LNCaP clone FGC (cell line): ENCODE measurements around the gene FBN3.
"Not testable (repeated sequence)": the region's sequence is repeated elsewhere in the genome, so short reads cannot be mapped to it uniquely, and the experiment has no call there.

Experiments
- DNase-seq: peaks from one replicate; pipeline ENCODE4 v3.0.0-alpha.2; 2011; ENCODE audit warnings: low read depth
- H3K4me3 ChIP-seq: 2 replicates; pipeline ENCODE4 v1.5.1; 2011; ENCODE audit warnings: mild to moderate bottlenecking, low read depth, low read length, control low read depth
- CTCF ChIP-seq: IDR thresholded peaks from 2 replicates; pipeline ENCODE4 v1.5.1; 2012; ENCODE audit warnings: mild to moderate bottlenecking; ENCODE audit not compliant: control insufficient read depth, insufficient read depth; ENCODE audit errors: extremely low read depth

The FBN3 gene

GRCh38 chr19:8030960-8031359 lies 118.4 kb downstream of the FBN3 start:
- TF ChIP-seq CTCF = no peak
- no peak for DNase-seq
- no peak overlapping the region for H3K4me3 ChIP-seq

- no peak for TF ChIP-seq CTCF
- no peak for DNase-seq
- no peak overlapping the region for H3K4me3 ChIP-seq
These were observed 120.4 kb downstream of the FBN3 start for GRCh38 chr19:8028951-8029491.

GRCh38 chr19:8025316-8025715 lies 124.1 kb downstream of the FBN3 start:
- no peak overlapping the region for H3K4me3 ChIP-seq
- DNase-seq = no peak
- TF ChIP-seq CTCF = no peak

GRCh38 chr19:8024256-8024655 lies 125.1 kb downstream of the FBN3 start:
- DNase-seq, H3K4me3 ChIP-seq: not testable (repeated sequence)

- no peak for DNase-seq
- no peak for TF ChIP-seq CTCF
- H3K4me3 ChIP-seq = no peak overlapping the region
These were observed 126.0 kb downstream of the FBN3 start for GRCh38 chr19:8023371-8023770.

- TF ChIP-seq CTCF = no peak
- DNase-seq = no peak
- no peak overlapping the region for H3K4me3 ChIP-seq
These were observed 127.1 kb downstream of the FBN3 start for GRCh38 chr19:8022275-8022674.

GRCh38 chr19:8021374-8021773 lies 128.0 kb downstream of the FBN3 start:
- no peak overlapping the region for H3K4me3 ChIP-seq
- no peak for TF ChIP-seq CTCF
- DNase-seq = no peak

GRCh38 chr19:8020681-8021080 lies 128.7 kb downstream of the FBN3 start:
- H3K4me3 ChIP-seq = no peak overlapping the region
- DNase-seq = no peak
- no peak for TF ChIP-seq CTCF
